Activated naive CD4-positive, alpha-beta T cell treated with anti-CD3 and anti-CD28 coated beads, Interleukin-2, amount 10 ng/mL, durations not matched to agents 7 days and 5 days (primary cell): Measurements from ENCODE around the gene NUP42.
"Not testable (repeated sequence)": the region's sequence is repeated elsewhere in the genome, so short reads cannot be mapped to it uniquely, and the experiment has no call there.

Experiments
- CTCF ChIA-PET: fragments of 350-600 bp; sonication (Branson Sonifier 250); formaldehyde crosslinking; loops from one replicate; lab custom pipeline; 2021; ENCODE audit warnings: antibody characterized with exemption; lab: Charles Lee
- DNase-seq: peaks from one replicate; pipeline ENCODE4 v3.0.0-alpha.2; 2020
- H3K27ac Mint-ChIP-seq: one replicate; pipeline ENCODE4 v1.8.0; 2021; ENCODE audit warnings: mild to moderate bottlenecking, moderate library complexity, mixed read lengths
- H3K27me3 Mint-ChIP-seq: one replicate; pipeline ENCODE4 v1.8.0; 2021; ENCODE audit warnings: mild to moderate bottlenecking, mixed read lengths
- H3K36me3 Mint-ChIP-seq: one replicate; pipeline ENCODE4 v1.8.0; 2021; ENCODE audit warnings: mixed read lengths
- H3K4me1 Mint-ChIP-seq: one replicate; pipeline ENCODE4 v1.8.0; 2021; ENCODE audit warnings: mixed read lengths
- H3K4me3 Mint-ChIP-seq: one replicate; pipeline ENCODE4 v1.8.0; 2021; ENCODE audit warnings: mild to moderate bottlenecking, moderate library complexity, mixed read lengths
- H3K9me3 Mint-ChIP-seq: one replicate; pipeline ENCODE4 v1.8.0; 2021; ENCODE audit warnings: mixed read lengths

Gene NUP42

DNA sequence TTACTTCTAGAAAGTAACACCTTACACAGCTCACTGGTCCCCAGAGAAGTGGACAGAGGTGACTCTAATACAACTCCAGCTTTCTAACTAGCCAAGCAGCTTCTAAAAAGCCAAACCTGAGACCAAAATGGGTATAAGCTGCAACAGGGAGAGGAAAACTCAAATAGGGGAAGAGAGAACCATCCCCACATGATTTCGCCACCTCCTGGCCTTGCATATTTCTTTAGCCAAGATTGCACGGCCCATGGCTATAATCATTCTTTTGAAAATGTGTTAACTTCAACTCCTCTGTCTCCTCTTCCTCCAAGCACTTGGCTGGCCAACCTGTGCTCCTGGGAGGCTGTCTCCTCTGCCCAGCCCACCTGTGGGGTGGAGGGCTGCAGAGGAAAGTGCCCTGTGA, 28.7 kb downstream of the NUP42 start:
- no peak overlapping the region for H3K4me3 Mint-ChIP-seq
- no peak overlapping the region for H3K27ac Mint-ChIP-seq
- peaks cover 39% of the 10 kb centered on the region for H3K27me3 Mint-ChIP-seq
- peaks cover 5% of the 10 kb centered on the region for H3K4me1 Mint-ChIP-seq
- H3K9me3 Mint-ChIP-seq: no peaks in the 10 kb centered on the region
- CTCF ChIA-PET: no interaction called here
- DNase-seq: no peak
- H3K36me3 Mint-ChIP-seq: peaks cover 3% of the 10 kb centered on the region

DNA sequence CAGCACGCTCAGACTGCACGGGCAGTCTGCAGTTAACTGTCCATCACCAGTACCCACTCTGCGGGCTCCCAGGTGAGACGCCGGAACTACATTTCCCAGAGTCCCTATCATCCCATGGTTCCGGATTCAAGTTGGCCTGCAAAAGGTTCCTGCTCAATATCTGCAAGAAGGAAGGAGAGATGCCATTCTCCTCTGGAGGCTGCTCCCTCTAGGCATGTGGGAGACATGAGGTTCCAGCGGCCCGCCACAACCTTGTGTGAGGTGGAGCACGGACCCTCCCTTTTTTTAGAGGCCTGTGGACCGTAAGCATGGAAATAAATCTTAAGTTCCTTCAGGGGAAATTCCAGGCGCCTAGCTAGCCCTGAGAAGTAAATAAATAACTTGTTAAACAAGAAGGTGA, 29.7 kb downstream of the NUP42 start:
- DNase-seq: no peak
- CTCF ChIA-PET: no interaction called here
- peaks cover 32% of the 10 kb centered on the region for H3K27me3 Mint-ChIP-seq
- H3K9me3 Mint-ChIP-seq: no peaks in the 10 kb centered on the region
- no peaks in the 10 kb centered on the region for H3K36me3 Mint-ChIP-seq
- H3K4me1 Mint-ChIP-seq: peaks cover 2% of the 10 kb centered on the region
- no peak overlapping the region for H3K4me3 Mint-ChIP-seq
- H3K27ac Mint-ChIP-seq: no peak overlapping the region

DNA sequence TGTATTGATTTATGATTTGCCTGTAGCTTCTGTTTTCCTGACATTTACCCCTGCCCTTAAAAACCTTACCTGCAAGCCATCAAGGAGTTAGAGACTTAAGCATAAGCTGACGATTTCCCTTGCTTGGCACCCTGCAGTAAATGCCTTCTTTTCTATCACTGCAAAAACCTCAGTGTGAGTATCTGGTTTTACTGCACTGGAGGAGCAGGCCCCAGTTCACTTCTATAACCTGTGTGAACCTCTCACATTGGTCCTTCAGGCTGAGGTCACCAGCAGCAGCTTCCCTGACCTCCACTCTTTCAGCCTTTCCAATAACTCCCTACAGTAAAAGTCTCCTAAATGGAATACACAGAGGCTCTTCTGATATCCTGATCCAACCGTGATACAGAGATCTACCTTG, 30.5 kb downstream of the NUP42 start:
- no peak for DNase-seq
- Mint-ChIP-seq H3K27me3 (peaks cover 34% of the 10 kb centered on the region), H3K4me1 (no peaks in the 10 kb centered on the region), H3K36me3 (no peaks in the 10 kb centered on the region), H3K4me3 (no peak overlapping the region), H3K9me3 (no peaks in the 10 kb centered on the region), H3K27ac (no peak overlapping the region)
- CTCF ChIA-PET: no interaction called here

DNA sequence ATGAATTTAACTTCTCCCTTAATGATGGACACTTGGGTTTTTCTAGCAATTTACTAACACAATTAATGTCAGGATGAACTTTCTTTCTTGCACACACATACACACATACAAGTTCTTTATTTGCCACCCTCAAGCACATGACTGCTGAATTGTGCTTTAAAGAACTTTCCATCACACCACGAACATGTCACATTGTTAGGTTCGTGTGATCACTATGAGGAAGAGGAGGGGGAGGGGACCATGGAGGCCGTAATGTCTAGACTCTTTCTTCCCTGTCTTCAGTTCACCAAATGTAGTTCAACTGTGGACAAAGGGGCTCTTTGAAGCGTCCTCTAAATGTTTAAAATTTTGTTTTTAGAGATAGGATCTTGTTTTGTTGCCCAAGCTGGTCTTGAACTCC, 31.0 kb downstream of the NUP42 start:
- Mint-ChIP-seq H3K27ac (no peak overlapping the region), H3K9me3 (no peaks in the 10 kb centered on the region), H3K4me1 (no peaks in the 10 kb centered on the region), H3K4me3 (no peak overlapping the region), H3K36me3 (no peaks in the 10 kb centered on the region), H3K27me3 (peaks cover 36% of the 10 kb centered on the region)
- no peak for DNase-seq
- CTCF ChIA-PET: no interaction called here

DNA sequence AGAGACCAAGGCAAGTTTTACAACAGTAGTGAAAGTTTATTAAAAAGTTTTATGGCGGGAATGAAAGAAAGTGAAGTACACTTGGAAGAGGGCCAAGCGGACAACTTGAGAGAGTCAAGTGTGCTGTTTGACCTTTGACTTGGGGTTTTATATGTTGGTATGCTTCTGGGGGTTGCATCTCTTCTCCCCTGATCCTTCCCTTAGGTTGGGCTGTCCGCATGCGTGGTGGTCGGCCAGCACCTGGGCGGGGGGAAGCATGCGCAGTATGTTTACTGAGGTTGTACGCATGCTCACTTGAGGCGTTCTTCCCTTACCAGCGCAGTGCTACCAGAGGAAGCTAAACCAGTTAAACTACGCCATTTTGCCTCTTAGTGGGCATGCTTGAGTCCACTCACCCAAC, 31.9 kb downstream of the NUP42 start:
- Mint-ChIP-seq H3K36me3 (no peaks in the 10 kb centered on the region), H3K27ac (no peak overlapping the region), H3K4me3 (no peak overlapping the region), H3K4me1 (no peaks in the 10 kb centered on the region), H3K9me3 (no peaks in the 10 kb centered on the region), H3K27me3 (peaks cover 42% of the 10 kb centered on the region)
- CTCF ChIA-PET: no interaction called here
- DNase-seq: no peak

DNA sequence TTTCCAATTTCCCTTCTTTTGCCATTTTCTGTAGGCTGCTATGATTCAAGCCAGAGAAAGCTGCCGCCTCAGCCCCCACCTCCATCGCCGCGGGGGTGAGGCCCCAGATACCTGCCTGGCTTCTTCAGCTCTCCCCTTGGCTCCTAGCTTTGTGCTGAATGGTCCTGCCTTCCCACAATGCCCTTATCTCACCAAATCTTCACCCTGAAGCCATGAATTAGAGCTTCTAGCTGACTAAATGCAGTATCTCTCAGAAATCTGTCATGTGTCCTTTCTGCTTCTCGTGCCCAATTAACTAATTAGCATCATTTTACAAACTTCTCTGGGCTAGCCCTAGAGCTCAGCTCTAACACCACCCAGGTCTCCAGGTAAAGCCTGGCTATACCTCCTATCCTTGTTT, 32.6 kb downstream of the NUP42 start:
- H3K36me3 Mint-ChIP-seq: no peaks in the 10 kb centered on the region
- CTCF ChIA-PET: no interaction called here
- H3K4me1 Mint-ChIP-seq: no peaks in the 10 kb centered on the region
- no peak overlapping the region for H3K27ac Mint-ChIP-seq
- no peak overlapping the region for H3K4me3 Mint-ChIP-seq
- DNase-seq: no peak
- peaks cover 43% of the 10 kb centered on the region for H3K27me3 Mint-ChIP-seq
- no peaks in the 10 kb centered on the region for H3K9me3 Mint-ChIP-seq

DNA sequence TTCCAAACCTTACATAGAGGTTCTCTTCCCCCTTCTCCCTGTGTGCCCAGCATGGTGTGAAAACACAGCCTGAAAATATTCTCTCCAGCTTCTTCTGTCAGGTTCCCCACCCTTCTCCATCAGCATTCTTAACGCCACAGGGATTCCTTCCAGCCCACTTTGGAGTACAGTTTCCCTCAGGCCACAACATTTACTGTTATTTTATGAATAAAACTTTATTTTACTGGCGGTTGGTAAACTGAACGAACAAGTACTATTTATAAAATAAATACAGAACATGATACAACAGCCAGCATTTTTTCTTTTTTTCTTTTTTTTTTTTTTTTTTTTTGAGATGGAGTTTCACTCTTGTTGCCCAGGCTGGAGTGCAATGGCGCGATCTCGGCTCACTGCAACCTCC, 33.1 kb downstream of the NUP42 start:
- H3K9me3 Mint-ChIP-seq: no peaks in the 10 kb centered on the region
- H3K4me1 Mint-ChIP-seq: no peaks in the 10 kb centered on the region
- no peak overlapping the region for H3K4me3 Mint-ChIP-seq
- DNase-seq: no peak
- peaks cover 43% of the 10 kb centered on the region for H3K27me3 Mint-ChIP-seq
- CTCF ChIA-PET: no interaction called here
- H3K27ac Mint-ChIP-seq: no peak overlapping the region
- H3K36me3 Mint-ChIP-seq: no peaks in the 10 kb centered on the region

DNA sequence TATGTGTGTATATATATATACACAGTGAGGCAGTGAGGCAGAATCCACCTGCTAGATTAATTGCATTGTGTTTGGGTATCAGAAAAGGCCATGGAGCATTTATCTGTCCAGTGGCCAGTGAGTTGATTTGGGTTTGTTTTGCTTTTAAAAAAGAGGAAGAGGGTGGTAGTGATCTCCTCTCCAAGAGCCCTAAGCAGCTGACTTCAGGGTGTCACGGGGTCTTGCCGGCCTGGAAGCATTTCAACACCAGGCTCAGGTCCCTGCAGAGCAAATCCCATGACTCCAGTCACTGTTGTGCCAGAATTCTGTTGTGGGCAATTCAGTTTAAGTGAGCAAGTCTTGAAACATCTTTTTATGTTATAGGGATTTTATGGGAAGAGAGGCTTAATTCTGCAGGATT, 34.2 kb downstream of the NUP42 start:
- H3K4me3 Mint-ChIP-seq: no peak overlapping the region
- no peaks in the 10 kb centered on the region for H3K4me1 Mint-ChIP-seq
- no peaks in the 10 kb centered on the region for H3K36me3 Mint-ChIP-seq
- no peak for DNase-seq
- no peak overlapping the region for H3K27ac Mint-ChIP-seq
- no peaks in the 10 kb centered on the region for H3K9me3 Mint-ChIP-seq
- CTCF ChIA-PET: no interaction called here
- H3K27me3 Mint-ChIP-seq: peaks cover 43% of the 10 kb centered on the region

DNA sequence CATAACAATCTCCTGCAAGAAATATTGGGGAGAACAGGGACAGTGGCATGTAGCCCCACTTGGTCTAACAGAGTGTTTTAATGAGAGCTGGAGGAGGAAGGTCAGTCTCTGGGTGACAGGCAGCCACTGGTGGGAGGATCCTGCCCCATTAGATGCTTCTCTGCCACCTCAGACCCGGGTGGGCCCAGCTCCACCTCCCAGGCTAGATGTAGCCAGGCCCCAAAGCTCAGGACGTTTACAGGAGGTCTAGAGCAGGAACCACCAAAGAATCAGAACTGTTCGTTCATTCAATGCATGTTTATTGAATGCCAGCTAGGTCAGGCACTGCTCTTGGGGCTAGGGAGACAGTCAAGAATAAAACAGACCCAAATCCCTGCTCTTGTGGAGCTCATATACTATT, 36.3 kb downstream of the NUP42 start:
- no peaks in the 10 kb centered on the region for H3K4me1 Mint-ChIP-seq
- CTCF ChIA-PET: no interaction called here
- no peaks in the 10 kb centered on the region for H3K9me3 Mint-ChIP-seq
- H3K27me3 Mint-ChIP-seq: peaks cover 44% of the 10 kb centered on the region
- no peak overlapping the region for H3K27ac Mint-ChIP-seq
- no peak for DNase-seq
- H3K36me3 Mint-ChIP-seq: no peaks in the 10 kb centered on the region
- no peak overlapping the region for H3K4me3 Mint-ChIP-seq

DNA sequence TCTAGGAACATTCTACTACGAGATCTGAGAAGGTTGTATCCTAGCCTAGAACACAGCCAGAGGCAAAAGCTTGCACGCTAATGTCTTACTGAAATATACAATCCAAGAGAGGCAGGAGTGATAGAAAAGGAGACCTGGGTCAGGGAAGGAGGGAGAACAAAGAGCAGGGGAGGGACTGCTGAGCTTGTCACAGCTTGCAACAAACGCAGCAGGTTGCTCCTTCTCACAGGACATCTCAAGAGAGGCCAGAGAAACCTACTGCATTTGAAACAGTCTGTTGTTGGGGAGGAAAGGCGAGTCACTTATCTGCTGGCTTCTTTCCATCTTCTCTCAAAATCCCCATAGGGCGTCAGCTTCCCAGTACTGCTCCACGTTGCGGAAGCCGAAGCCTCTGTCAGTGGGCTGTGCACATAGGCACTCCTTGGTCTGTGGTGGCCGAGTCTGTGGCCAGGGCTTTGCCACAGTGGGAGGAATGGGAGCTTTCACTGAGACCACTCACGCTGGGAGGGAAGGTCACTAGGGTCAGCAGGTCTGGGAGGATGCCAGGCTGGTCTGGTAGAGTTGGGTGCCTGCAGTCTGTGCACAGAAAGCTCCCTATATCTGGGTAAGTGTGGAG, 39.0 kb downstream of the NUP42 start:
- H3K27me3 Mint-ChIP-seq: peaks cover 42% of the 10 kb centered on the region
- H3K36me3 Mint-ChIP-seq: no peaks in the 10 kb centered on the region
- H3K27ac Mint-ChIP-seq: no peak overlapping the region
- no peaks in the 10 kb centered on the region for H3K9me3 Mint-ChIP-seq
- CTCF ChIA-PET: no interaction called here
- DNase-seq: no peak
- no peak overlapping the region for H3K4me3 Mint-ChIP-seq
- no peaks in the 10 kb centered on the region for H3K4me1 Mint-ChIP-seq

DNA sequence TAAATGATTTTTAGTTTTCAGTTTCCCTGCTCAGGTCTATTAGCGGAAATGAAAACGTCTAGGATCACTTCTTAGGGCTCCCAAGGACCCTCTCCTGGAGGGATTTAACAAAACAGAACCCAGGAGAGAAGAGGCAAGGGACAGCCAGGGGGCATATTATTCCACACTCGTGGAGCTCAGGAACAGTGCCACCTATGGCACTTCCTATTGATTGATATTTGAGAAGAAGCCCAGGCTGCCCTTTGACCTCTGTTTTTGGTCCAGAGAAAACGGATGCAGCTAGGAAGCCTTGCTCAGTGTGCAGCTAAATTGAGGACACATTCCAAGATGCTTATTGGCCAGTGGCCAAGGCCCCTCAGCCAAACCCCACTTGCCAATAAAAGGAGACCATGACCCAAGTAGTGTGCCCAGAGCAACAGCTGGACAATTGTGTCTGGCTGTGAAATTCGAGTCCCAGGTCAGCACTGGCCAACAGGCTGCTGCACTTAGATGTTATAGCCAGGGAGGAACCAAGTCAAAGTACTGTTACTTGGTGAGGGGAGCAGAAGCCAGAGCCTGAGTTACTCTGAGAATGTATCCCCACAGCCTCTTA, 40.7 kb downstream of the NUP42 start:
- Mint-ChIP-seq H3K4me1 (no peaks in the 10 kb centered on the region), H3K4me3 (no peak overlapping the region), H3K36me3 (no peaks in the 10 kb centered on the region), H3K27me3 (peaks cover 31% of the 10 kb centered on the region), H3K9me3 (no peaks in the 10 kb centered on the region), H3K27ac (no peak overlapping the region)
- no peak for DNase-seq
- CTCF ChIA-PET: no interaction called here

DNA sequence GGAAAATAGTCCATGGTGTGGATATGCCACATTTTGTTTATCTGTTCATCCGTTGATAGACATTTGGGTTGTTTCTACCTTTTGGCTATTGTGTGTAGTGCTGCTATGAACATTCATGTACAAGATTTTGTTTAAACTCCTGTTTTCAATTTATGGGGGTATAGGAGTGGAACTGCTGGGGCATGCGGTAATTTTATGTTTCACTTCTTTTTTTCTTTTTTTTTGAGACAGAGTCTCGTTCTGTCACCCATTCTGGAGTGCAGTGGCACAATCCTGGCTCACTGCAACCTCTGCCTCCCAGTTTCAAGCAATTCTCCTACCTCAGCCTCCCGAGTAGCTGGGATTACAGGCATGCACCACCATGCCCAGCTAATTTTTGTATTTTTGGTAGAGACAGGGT, 42.5 kb downstream of the NUP42 start:
- H3K4me1 Mint-ChIP-seq, H3K36me3 Mint-ChIP-seq, CTCF ChIA-PET, H3K27ac Mint-ChIP-seq, DNase-seq, H3K4me3 Mint-ChIP-seq, H3K9me3 Mint-ChIP-seq: not testable (repeated sequence)
- H3K27me3 Mint-ChIP-seq: peaks cover 23% of the 10 kb centered on the region

DNA sequence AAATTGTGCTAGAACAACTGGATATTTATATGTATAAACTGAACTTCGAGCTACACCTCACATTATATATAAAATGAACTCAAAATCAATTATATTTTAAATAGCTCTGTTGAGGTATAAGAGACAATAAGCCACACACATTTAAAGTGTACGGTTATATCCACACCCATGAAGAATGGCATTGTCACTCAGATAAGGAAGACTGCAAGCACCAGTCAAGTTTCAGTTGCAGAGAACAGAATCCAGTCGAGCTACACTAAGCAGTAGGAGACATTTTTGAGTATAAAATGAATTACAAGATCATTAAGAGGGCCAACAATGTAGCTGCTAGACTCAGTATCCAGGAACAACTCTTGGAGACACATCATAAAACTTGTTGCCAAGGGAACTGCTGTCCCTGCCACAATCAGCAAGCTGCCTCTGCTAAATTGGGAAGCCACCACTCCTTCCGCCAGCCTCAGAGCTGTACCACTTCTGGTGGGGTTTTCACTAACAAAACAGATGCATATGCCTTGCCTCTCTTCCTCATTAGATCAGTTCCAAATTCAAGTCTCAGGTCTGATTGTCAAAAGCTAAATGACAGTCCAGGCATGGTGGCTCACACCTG, 45.1 kb downstream of the NUP42 start:
- H3K27ac Mint-ChIP-seq: no peak overlapping the region
- H3K27me3 Mint-ChIP-seq: peaks cover 17% of the 10 kb centered on the region
- CTCF ChIA-PET: no interaction called here
- H3K36me3 Mint-ChIP-seq: no peaks in the 10 kb centered on the region
- H3K4me3 Mint-ChIP-seq: no peak overlapping the region
- no peaks in the 10 kb centered on the region for H3K4me1 Mint-ChIP-seq
- no peak for DNase-seq
- H3K9me3 Mint-ChIP-seq: no peaks in the 10 kb centered on the region

DNA sequence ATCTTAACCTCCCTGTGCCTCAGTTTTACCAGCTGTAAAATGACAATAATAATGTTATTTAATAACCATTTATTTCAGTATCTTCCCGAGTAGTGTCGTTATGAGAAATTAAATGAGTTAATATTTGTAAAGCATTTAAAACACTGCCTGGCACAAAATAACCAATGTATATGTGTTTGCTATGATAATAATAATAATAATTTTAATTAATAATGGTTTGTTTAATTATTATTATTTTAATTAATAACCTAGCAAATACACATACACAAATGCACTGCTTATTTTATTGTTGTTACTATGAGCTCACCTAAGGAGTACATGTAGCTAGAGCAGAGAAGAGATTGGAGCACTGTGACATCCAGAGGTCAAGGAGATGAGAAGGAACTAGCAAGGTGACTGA, 46.6 kb downstream of the NUP42 start:
- Mint-ChIP-seq H3K4me3 (no peak overlapping the region), H3K4me1 (no peaks in the 10 kb centered on the region), H3K9me3 (no peaks in the 10 kb centered on the region), H3K36me3 (no peaks in the 10 kb centered on the region), H3K27ac (no peak overlapping the region), H3K27me3 (peaks cover 6% of the 10 kb centered on the region)
- CTCF ChIA-PET: no interaction called here
- no peak for DNase-seq

DNA sequence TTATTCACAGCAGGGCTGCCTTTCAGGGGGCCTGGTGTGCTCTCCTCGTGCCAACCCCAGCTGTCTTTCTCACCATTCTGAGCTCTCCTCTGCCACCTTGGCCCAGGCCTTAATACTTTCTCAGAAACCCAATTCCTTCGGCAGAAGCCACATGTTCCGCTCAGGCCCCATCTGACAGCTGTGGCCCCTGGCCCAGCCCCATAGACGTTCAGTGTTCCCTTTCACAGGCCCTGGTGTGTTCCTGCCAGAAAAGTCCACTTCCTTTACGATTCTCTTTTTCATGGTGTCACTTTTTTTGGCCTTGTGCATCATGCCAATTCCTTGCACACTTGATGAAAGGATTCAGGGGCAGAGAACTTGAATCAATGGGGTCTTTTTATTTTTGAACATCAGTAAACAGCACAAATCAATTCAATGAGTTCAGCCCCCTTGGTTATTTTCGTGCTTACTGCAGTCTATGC, 48.8 kb downstream of the NUP42 start:
- no peak for DNase-seq
- Mint-ChIP-seq H3K9me3 (no peaks in the 10 kb centered on the region), H3K36me3 (no peaks in the 10 kb centered on the region), H3K4me1 (peaks cover 2% of the 10 kb centered on the region), H3K27me3 (no peaks in the 10 kb centered on the region), H3K4me3 (no peak overlapping the region), H3K27ac (no peak overlapping the region)
- CTCF ChIA-PET: no interaction called here
